Endodermal cell (in vitro differentiated cells): Measurements from ENCODE around the gene SLC1A6. TPM values are rescaled to one million over a fixed set of nuclear protein-coding genes. Genes with fewer than 3 reads are reported as not detected.
"Not testable (repeated sequence)": the region's sequence is repeated elsewhere in the genome, so short reads cannot be mapped to it uniquely, and the experiment has no call there.

Source experiments
- DNase-seq: peaks from one replicate; pipeline ENCODE4 v3.0.0-alpha.2; 2017
- H3K27ac ChIP-seq: 2 replicates; pipeline ENCODE4 v1.5.1; 2013; ENCODE audit warnings: mild to moderate bottlenecking, low read depth, low read length, moderate library complexity
- H3K27me3 ChIP-seq: 2 replicates; pipeline ENCODE4 v1.6.1; 2013; ENCODE audit warnings: mild to moderate bottlenecking, low read length, moderate library complexity; ENCODE audit not compliant: insufficient read depth, control insufficient read depth, poor library complexity, severe bottlenecking
- H3K36me3 ChIP-seq: 2 replicates; pipeline ENCODE4 v1.7.0; 2013; ENCODE audit warnings: mild to moderate bottlenecking, low read length, moderate library complexity; ENCODE audit not compliant: control insufficient read depth, insufficient read depth
- H3K4me1 ChIP-seq: one replicate; pipeline ENCODE4 v1.7.0; 2013; ENCODE audit warnings: low read length; ENCODE audit not compliant: control insufficient read depth, insufficient read depth
- H3K4me3 ChIP-seq: 2 replicates; pipeline ENCODE4 v1.5.1; 2013; ENCODE audit warnings: mild to moderate bottlenecking, low read length, moderate library complexity
- H3K9ac ChIP-seq: 2 replicates; pipeline ENCODE4 v1.6.1; 2013; ENCODE audit warnings: mild to moderate bottlenecking, low read length, moderate library complexity; ENCODE audit not compliant: poor library complexity, severe bottlenecking; ENCODE audit errors: extremely low read depth
- H3K9me3 ChIP-seq: 2 replicates; pipeline ENCODE4 v1.6.1; 2013; ENCODE audit warnings: mild to moderate bottlenecking, low read length, moderate library complexity; ENCODE audit not compliant: control insufficient read depth
- H3K27ac Mint-ChIP-seq: 2 replicates; pipeline ENCODE4 v1.8.0; 2020; ENCODE audit warnings: mixed read lengths
- H3K27me3 Mint-ChIP-seq: 2 replicates; pipeline ENCODE4 v1.8.0; 2021; ENCODE audit warnings: mild to moderate bottlenecking, mixed read lengths; ENCODE audit not compliant: insufficient read depth
- H3K36me3 Mint-ChIP-seq: 2 replicates; pipeline ENCODE4 v1.8.0; 2020; ENCODE audit warnings: low read depth, mixed read lengths
- H3K4me1 Mint-ChIP-seq: 2 replicates; pipeline ENCODE4 v1.8.0; 2020; ENCODE audit warnings: mixed read lengths
- H3K4me3 Mint-ChIP-seq: 2 replicates; pipeline ENCODE4 v1.8.0; 2020; ENCODE audit warnings: mild to moderate bottlenecking, moderate library complexity, mixed read lengths
- H3K9me3 Mint-ChIP-seq: 2 replicates; pipeline ENCODE4 v1.8.0; 2020; ENCODE audit warnings: mild to moderate bottlenecking, mixed read lengths
- WGBS, 2 experiments: methylation state at CpG; one replicate each; pipeline versions ENCODE4 v1.1.5 to v1.1.7; 2013; ENCODE audit warnings: missing lambda C conversion rate in 2 of 2, mixed read lengths in 1 of 2; ENCODE audit not compliant: insufficient coverage in 1 of 2, insufficient read length in 1 of 2; 5-methylcytosine and 5-hydroxymethylcytosine counted together
- total RNA-seq, 2 donors: library from RNA; stranded (reverse); fragmentation: NEBNext Ultra II Directional in 1 of 2; extraction: Animal tissue kit (Norgen Biotek cat#: 25700) in 1 of 2; gene quantifications; 2 replicates in 1 of 2; 3 replicates in 1 of 2; pipeline ENCODE4 v1.2.1, GENCODE V29; 2021
- TF ChIP-seq, protein P1 (sequence below): fragments of 200-600 bp; sonication (generic); conservative IDR thresholded peaks from 2 replicates; pipeline ENCODE4 v1.5.0; 2021; ENCODE audit warnings: antibody characterized with exemption, mild to moderate bottlenecking

Gene SLC1A6
- total RNA-seq, 2 donors from 2014 or later: 0.86 to 3.1 TPM

DNA sequence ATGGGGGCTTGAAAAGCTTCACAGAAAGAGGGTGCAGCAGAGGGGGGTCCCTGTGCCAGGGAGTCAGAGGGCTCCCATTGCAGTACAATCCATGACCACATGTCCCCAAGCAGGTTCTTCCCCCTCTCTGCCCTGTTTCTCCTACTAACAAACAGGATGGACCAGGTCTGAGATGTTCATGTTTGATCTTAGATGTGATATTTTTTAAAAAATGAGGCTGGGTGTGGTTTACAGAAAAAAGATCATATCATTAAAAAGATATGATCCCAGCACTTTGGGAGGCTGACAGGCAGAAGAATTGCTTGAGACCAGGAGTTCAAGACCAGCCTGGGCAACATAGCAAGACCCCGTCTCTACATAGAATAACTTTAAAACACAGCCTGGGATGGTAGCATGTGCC, 29.2 kb downstream of the SLC1A6 start:
- H3K27ac Mint-ChIP-seq: no peak overlapping the region
- no peaks in the 10 kb centered on the region for H3K27me3 Mint-ChIP-seq
- WGBS, 2 experiments: 78% methylated on average over 1 of the region's 1 CpG; no CpG with 5 or more reads in 1 of the 2 experiments
- H3K9me3 Mint-ChIP-seq: peaks cover 73% of the 10 kb centered on the region
- Histone ChIP-seq H3K9ac (no peak overlapping the region), H3K36me3 (no peaks in the 10 kb centered on the region), H3K4me1 (no peaks in the 10 kb centered on the region), H3K27me3 (no peaks in the 10 kb centered on the region), H3K9me3 (peaks cover 30% of the 10 kb centered on the region), H3K27ac (no peak overlapping the region), H3K4me3 (no peak overlapping the region)
- H3K36me3 Mint-ChIP-seq: no peaks in the 10 kb centered on the region
- H3K4me1 Mint-ChIP-seq: no peaks in the 10 kb centered on the region
- TF ChIP-seq, protein P1, sequence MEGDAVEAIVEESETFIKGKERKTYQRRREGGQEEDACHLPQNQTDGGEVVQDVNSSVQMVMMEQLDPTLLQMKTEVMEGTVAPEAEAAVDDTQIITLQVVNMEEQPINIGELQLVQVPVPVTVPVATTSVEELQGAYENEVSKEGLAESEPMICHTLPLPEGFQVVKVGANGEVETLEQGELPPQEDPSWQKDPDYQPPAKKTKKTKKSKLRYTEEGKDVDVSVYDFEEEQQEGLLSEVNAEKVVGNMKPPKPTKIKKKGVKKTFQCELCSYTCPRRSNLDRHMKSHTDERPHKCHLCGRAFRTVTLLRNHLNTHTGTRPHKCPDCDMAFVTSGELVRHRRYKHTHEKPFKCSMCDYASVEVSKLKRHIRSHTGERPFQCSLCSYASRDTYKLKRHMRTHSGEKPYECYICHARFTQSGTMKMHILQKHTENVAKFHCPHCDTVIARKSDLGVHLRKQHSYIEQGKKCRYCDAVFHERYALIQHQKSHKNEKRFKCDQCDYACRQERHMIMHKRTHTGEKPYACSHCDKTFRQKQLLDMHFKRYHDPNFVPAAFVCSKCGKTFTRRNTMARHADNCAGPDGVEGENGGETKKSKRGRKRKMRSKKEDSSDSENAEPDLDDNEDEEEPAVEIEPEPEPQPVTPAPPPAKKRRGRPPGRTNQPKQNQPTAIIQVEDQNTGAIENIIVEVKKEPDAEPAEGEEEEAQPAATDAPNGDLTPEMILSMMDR: no peak
- no peak for DNase-seq
- no peak overlapping the region for H3K4me3 Mint-ChIP-seq

DNA sequence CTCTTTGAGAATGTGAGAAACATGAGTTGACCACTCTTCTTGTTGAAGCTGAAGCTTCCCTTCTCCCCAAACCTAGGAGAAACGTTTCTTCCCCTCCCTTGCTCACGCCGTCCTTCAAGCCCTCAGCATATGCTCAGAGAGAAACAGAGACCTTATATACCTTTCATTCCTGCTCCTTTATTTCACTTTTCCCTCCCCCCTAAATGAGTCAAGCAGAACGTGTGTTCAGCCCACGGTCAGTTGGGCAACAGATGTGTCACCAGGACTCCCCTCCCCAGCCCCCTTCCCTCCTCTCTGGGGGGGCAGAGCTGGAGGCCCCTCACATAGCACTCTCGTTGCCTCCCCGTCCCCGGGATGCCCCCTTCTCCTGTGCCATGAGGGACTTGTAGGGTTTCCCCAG, 29.8 kb downstream of the SLC1A6 start:
- WGBS, 2 experiments: 73 to 92% methylated on average over 2 to 8 of the region's 8 CpGs
- H3K4me3 Mint-ChIP-seq: no peak overlapping the region
- peaks cover 70% of the 10 kb centered on the region for H3K9me3 Mint-ChIP-seq
- TF ChIP-seq, protein P1: no peak
- Histone ChIP-seq H3K36me3 (no peaks in the 10 kb centered on the region), H3K4me1 (no peaks in the 10 kb centered on the region), H3K27ac (no peak overlapping the region), H3K9ac (no peak overlapping the region), H3K27me3 (no peaks in the 10 kb centered on the region), H3K4me3 (no peak overlapping the region), H3K9me3 (peaks cover 27% of the 10 kb centered on the region)
- no peak for DNase-seq
- no peaks in the 10 kb centered on the region for H3K27me3 Mint-ChIP-seq
- H3K4me1 Mint-ChIP-seq: no peaks in the 10 kb centered on the region
- H3K27ac Mint-ChIP-seq: no peak overlapping the region
- H3K36me3 Mint-ChIP-seq: no peaks in the 10 kb centered on the region

DNA sequence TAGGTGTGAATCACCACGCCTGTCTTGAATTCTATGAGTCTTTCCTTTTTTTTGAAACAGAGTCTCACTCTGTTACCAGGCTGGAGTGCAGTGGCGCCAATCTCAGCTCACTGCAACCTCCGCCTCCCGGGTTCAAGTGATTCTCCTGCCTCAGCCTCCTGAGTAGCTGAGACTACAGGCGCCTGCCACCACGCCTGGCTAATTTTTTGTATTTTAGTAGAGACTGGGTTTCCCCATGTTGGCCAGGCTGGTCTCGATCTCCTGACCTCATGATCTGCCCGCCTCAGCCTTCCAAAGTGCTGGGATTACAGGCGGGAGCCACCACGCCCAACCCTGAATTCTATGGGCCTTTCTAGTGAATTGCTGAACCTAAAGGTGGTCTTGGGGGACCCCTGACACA, 30.3 kb downstream of the SLC1A6 start:
- H3K36me3 Mint-ChIP-seq, H3K27ac ChIP-seq, H3K27me3 Mint-ChIP-seq, H3K27ac Mint-ChIP-seq, H3K4me3 Mint-ChIP-seq, H3K36me3 ChIP-seq, H3K9ac ChIP-seq, H3K4me1 Mint-ChIP-seq, DNase-seq, H3K27me3 ChIP-seq, H3K4me1 ChIP-seq, H3K4me3 ChIP-seq: not testable (repeated sequence)
- H3K9me3 ChIP-seq: peaks cover 27% of the 10 kb centered on the region
- H3K9me3 Mint-ChIP-seq: peaks cover 70% of the 10 kb centered on the region
- 45 to 84% methylated on average over 2 to 10 of the region's 10 CpGs for WGBS, 2 experiments

DNA sequence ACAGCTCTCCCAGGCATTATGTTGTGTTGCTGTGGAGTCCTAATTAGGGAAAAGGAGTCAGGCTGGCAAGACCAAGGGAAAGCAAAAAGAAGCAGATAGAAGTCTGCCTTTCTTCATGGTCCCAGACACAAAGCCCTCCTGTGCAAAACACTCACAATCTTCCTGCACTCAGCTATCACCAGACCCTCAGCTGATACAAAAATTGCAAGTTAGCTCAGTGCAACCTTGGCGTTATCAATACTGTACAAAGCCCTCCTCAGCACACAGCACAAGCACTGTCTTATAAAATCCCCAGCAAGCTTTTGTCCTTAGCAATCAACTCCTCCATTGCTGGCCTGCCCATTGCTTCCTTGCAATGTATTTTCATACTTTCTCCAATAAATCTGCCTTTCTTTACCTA, 35.2 kb downstream of the SLC1A6 start:
- Mint-ChIP-seq H3K9me3 (peaks cover 69% of the 10 kb centered on the region), H3K27ac (no peak overlapping the region), H3K36me3 (no peaks in the 10 kb centered on the region), H3K4me1 (no peaks in the 10 kb centered on the region), H3K27me3 (no peaks in the 10 kb centered on the region), H3K4me3 (no peak overlapping the region)
- no peak for DNase-seq
- no peaks in the 10 kb centered on the region for H3K27me3 ChIP-seq
- peaks cover 35% of the 10 kb centered on the region for H3K9me3 ChIP-seq
- no peak overlapping the region for H3K9ac ChIP-seq
- no peaks in the 10 kb centered on the region for H3K4me1 ChIP-seq
- no peak overlapping the region for H3K27ac ChIP-seq
- no peaks in the 10 kb centered on the region for H3K36me3 ChIP-seq
- WGBS, 2 experiments: 70 to 71% methylated on average over 1 of the region's 1 CpG
- no peak overlapping the region for H3K4me3 ChIP-seq
- TF ChIP-seq, protein P1: no peak
